Mucosa of stomach (tissue), 1 donor: Measurements from ENCODE around the gene ZNF280C.
"Not testable (repeated sequence)": the region's sequence is repeated elsewhere in the genome, so short reads cannot be mapped to it uniquely, and the experiment has no call there.

Experiments
- H3K27me3 ChIP-seq: one replicate; pipeline ENCODE4 v1.7.0; 2013; ENCODE audit warnings: mild to moderate bottlenecking, low read length; ENCODE audit not compliant: control insufficient read depth, insufficient read depth
- H3K36me3 ChIP-seq: one replicate; pipeline ENCODE4 v1.7.0; 2013; ENCODE audit warnings: low read length; ENCODE audit not compliant: control insufficient read depth, insufficient read depth
- H3K4me1 ChIP-seq: one replicate; pipeline ENCODE4 v1.7.0; 2013; ENCODE audit warnings: mild to moderate bottlenecking, low read length; ENCODE audit not compliant: control insufficient read depth, insufficient read depth
- H3K4me3 ChIP-seq: one replicate; pipeline ENCODE4 v1.7.0; 2013; ENCODE audit warnings: low read length
- H3K9ac ChIP-seq: one replicate; pipeline ENCODE4 v1.7.0; 2013; ENCODE audit warnings: mild to moderate bottlenecking, low read length, moderate library complexity
- H3K9me3 ChIP-seq: one replicate; pipeline ENCODE4 v1.7.0; 2013; ENCODE audit warnings: mild to moderate bottlenecking, low read length, moderate library complexity; ENCODE audit not compliant: control insufficient read depth
- donor health status: Pancreatic carcinoma.

The ZNF280C gene

GRCh38 chrX:130285710-130286109 is 17.0 kb upstream of the ZNF280C start:
- no peak overlapping the region for H3K4me3 ChIP-seq
- no peaks in the 10 kb centered on the region for H3K27me3 ChIP-seq
- no peaks in the 10 kb centered on the region for H3K4me1 ChIP-seq
- H3K9ac ChIP-seq = no peak overlapping the region
- H3K36me3 ChIP-seq = no peaks in the 10 kb centered on the region
- no peaks in the 10 kb centered on the region for H3K9me3 ChIP-seq

GRCh38 chrX:130285069-130285620 is 16.4 kb upstream of the ZNF280C start:
- no peak overlapping the region for H3K4me3 ChIP-seq
- H3K9ac ChIP-seq = no peak overlapping the region
- H3K9me3 ChIP-seq = no peaks in the 10 kb centered on the region
- H3K4me1 ChIP-seq = no peaks in the 10 kb centered on the region
- no peaks in the 10 kb centered on the region for H3K27me3 ChIP-seq
- H3K36me3 ChIP-seq = no peaks in the 10 kb centered on the region

- Histone ChIP-seq H3K36me3 (no peaks in the 10 kb centered on the region), H3K4me3 (no peak overlapping the region), H3K9ac (no peak overlapping the region), H3K9me3 (no peaks in the 10 kb centered on the region), H3K4me1 (no peaks in the 10 kb centered on the region), H3K27me3 (no peaks in the 10 kb centered on the region)
Observed at GRCh38 chrX:130282151-130282550, 13.5 kb upstream of the ZNF280C start.

- Histone ChIP-seq H3K9ac (no peak overlapping the region), H3K9me3 (no peaks in the 10 kb centered on the region), H3K36me3 (no peaks in the 10 kb centered on the region), H3K4me3 (no peak overlapping the region), H3K27me3 (no peaks in the 10 kb centered on the region), H3K4me1 (no peaks in the 10 kb centered on the region)
Observed at GRCh38 chrX:130280901-130281300, 12.2 kb upstream of the ZNF280C start.

GRCh38 chrX:130272253-130272652 is 3.6 kb upstream of the ZNF280C start:
- H3K4me3 ChIP-seq, H3K27me3 ChIP-seq, H3K9me3 ChIP-seq, H3K9ac ChIP-seq, H3K4me1 ChIP-seq, H3K36me3 ChIP-seq: not testable (repeated sequence)

GRCh38 chrX:130269391-130269790 is 692 bp upstream of the ZNF280C start:
- not testable (repeated sequence) for H3K4me1 ChIP-seq, H3K9ac ChIP-seq, H3K9me3 ChIP-seq, H3K36me3 ChIP-seq, H3K27me3 ChIP-seq, H3K4me3 ChIP-seq

GRCh38 chrX:130267956-130268448 is 697 bp downstream of the ZNF280C start:
- H3K36me3 ChIP-seq = no peaks in the 10 kb centered on the region
- peak overlapping the region; percentile 74 for H3K9ac ChIP-seq
- H3K4me1 ChIP-seq = peaks cover 2% of the 10 kb centered on the region
- peak overlapping the region; percentile 50 for H3K4me3 ChIP-seq
- H3K9me3 ChIP-seq = no peaks in the 10 kb centered on the region
- H3K27me3 ChIP-seq = no peaks in the 10 kb centered on the region

- Histone ChIP-seq H3K36me3 (no peaks in the 10 kb centered on the region), H3K9me3 (no peaks in the 10 kb centered on the region), H3K4me1 (peaks cover 2% of the 10 kb centered on the region), H3K4me3 (no peak overlapping the region), H3K9ac (no peak overlapping the region), H3K27me3 (no peaks in the 10 kb centered on the region)
Observed at GRCh38 chrX:130264573-130264972, 4.1 kb downstream of the ZNF280C start.

- Histone ChIP-seq H3K9ac (no peak overlapping the region), H3K9me3 (no peaks in the 10 kb centered on the region), H3K4me1 (peaks cover 2% of the 10 kb centered on the region), H3K36me3 (no peaks in the 10 kb centered on the region), H3K4me3 (no peak overlapping the region), H3K27me3 (no peaks in the 10 kb centered on the region)
Observed at GRCh38 chrX:130263016-130263415, 5.7 kb downstream of the ZNF280C start.

- Histone ChIP-seq H3K9me3 (no peaks in the 10 kb centered on the region), H3K4me3 (no peak overlapping the region), H3K9ac (no peak overlapping the region), H3K36me3 (no peaks in the 10 kb centered on the region), H3K4me1 (no peaks in the 10 kb centered on the region), H3K27me3 (no peaks in the 10 kb centered on the region)
Observed at GRCh38 chrX:130262231-130262630, 6.5 kb downstream of the ZNF280C start.

- Histone ChIP-seq H3K4me1 (no peaks in the 10 kb centered on the region), H3K27me3 (no peaks in the 10 kb centered on the region), H3K9me3 (no peaks in the 10 kb centered on the region), H3K4me3 (no peak overlapping the region), H3K36me3 (no peaks in the 10 kb centered on the region), H3K9ac (no peak overlapping the region)
Observed at GRCh38 chrX:130261296-130261893, 7.3 kb downstream of the ZNF280C start.

GRCh38 chrX:130260316-130260715 is 8.4 kb downstream of the ZNF280C start:
- no peaks in the 10 kb centered on the region for H3K27me3 ChIP-seq
- no peaks in the 10 kb centered on the region for H3K4me1 ChIP-seq
- H3K36me3 ChIP-seq = no peaks in the 10 kb centered on the region
- H3K4me3 ChIP-seq = no peak overlapping the region
- H3K9ac ChIP-seq = no peak overlapping the region
- H3K9me3 ChIP-seq = no peaks in the 10 kb centered on the region

- no peak overlapping the region for H3K4me3 ChIP-seq
- no peaks in the 10 kb centered on the region for H3K27me3 ChIP-seq
- no peaks in the 10 kb centered on the region for H3K36me3 ChIP-seq
- no peaks in the 10 kb centered on the region for H3K9me3 ChIP-seq
- H3K4me1 ChIP-seq = no peaks in the 10 kb centered on the region
- no peak overlapping the region for H3K9ac ChIP-seq
Observed at GRCh38 chrX:130253916-130254315, 14.8 kb downstream of the ZNF280C start.
